ENCODE data around the gene NEDD4L.
A peak's percentile ranks its signal among the peaks of the same experiment; 100 is the strongest.

Gene NEDD4L

DNA sequence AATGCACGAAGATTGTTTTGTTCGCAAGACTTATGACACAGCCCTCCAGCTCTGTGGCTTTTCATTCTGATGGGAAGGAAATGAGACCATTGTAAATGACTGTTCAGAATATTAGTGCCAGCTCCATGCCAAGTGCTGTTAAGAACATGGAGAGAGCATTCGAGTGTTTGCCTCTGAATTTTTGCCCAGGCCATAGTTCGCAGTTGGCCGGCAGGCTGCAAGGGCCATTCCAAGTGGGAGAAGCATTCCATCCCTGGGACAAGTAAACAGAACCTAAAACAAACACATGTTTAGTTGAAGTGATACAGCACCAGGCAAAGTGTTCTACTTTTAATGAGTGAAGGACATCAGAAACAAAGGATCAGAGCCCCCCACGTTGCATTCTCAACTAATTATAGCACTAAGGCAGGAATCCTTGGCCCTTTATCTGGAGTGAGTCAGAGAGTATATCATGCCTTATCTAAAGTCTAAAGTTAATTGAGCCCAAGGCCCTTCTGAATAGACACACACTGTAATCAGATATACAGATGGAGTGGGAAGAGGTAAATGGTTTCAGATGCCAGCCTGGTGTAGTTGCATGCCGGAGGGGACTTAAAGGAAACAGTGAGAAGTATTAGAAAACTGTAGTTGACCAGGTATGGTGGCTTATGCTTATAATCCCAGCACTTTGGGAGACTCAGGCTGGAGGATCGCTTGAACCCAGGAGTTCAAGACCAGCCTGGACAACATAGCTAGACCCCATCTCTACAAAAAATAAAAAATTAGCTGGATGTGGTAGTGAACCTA lies 53.3 kb downstream of the NEDD4L start (continued):
- TF ChIP-seq PRDM10 (tag by site-specific recombination; IDR thresholded peaks at IDR 0.05) (peak; percentile 81), ZNF121 (tag by site-specific recombination; IDR thresholded peaks at IDR 0.05) (peak; percentile 85), IKZF3 (tag by site-specific recombination; IDR thresholded peaks at IDR 0.05) (0 out of 2 replicates have a peak, but pooled peaks have one; percentile 26), KLF16 (tag by site-specific recombination; IDR thresholded peaks at IDR 0.05) (no peak), ZNF184 (tag by site-specific recombination; IDR thresholded peaks at IDR 0.05) (no peak), ZNF510 (tag by site-specific recombination; IDR thresholded peaks at IDR 0.05; ENCODE audit: insufficient replicate concordance) (no peak), ZBTB10 (tag by site-specific recombination; IDR thresholded peaks at IDR 0.05) (no peak), ZNF354C (tag by site-specific recombination; IDR thresholded peaks at IDR 0.05; ENCODE audit: borderline replicate concordance, low read depth) (no peak), ZNF146 (tag by site-specific recombination; IDR thresholded peaks at IDR 0.05) (no peak), ZFHX2 (tag by site-specific recombination; conservative IDR thresholded peaks at IDR 0.05) (peak; percentile 79), ZXDB (tag by site-specific recombination; IDR thresholded peaks at IDR 0.05) (peak; percentile 92), ZBTB26 (tag by site-specific recombination; optimal IDR thresholded peaks at IDR 0.05) (no peak), ZNF624 (tag by site-specific recombination; IDR thresholded peaks at IDR 0.05) (no peak), KLF10 (tag by site-specific recombination; IDR thresholded peaks at IDR 0.05) (no peak), SP7 (tag by site-specific recombination; IDR thresholded peaks at IDR 0.05) (peak; percentile 92), ZNF398 (tag by site-specific recombination; IDR thresholded peaks at IDR 0.05) (0 out of 2 replicates have a peak, but pooled peaks have one; percentile 46), OSR2 (tag by site-specific recombination; IDR thresholded peaks at IDR 0.05) (peak; percentile 45)
- TF ChIP-seq, protein P1, sequence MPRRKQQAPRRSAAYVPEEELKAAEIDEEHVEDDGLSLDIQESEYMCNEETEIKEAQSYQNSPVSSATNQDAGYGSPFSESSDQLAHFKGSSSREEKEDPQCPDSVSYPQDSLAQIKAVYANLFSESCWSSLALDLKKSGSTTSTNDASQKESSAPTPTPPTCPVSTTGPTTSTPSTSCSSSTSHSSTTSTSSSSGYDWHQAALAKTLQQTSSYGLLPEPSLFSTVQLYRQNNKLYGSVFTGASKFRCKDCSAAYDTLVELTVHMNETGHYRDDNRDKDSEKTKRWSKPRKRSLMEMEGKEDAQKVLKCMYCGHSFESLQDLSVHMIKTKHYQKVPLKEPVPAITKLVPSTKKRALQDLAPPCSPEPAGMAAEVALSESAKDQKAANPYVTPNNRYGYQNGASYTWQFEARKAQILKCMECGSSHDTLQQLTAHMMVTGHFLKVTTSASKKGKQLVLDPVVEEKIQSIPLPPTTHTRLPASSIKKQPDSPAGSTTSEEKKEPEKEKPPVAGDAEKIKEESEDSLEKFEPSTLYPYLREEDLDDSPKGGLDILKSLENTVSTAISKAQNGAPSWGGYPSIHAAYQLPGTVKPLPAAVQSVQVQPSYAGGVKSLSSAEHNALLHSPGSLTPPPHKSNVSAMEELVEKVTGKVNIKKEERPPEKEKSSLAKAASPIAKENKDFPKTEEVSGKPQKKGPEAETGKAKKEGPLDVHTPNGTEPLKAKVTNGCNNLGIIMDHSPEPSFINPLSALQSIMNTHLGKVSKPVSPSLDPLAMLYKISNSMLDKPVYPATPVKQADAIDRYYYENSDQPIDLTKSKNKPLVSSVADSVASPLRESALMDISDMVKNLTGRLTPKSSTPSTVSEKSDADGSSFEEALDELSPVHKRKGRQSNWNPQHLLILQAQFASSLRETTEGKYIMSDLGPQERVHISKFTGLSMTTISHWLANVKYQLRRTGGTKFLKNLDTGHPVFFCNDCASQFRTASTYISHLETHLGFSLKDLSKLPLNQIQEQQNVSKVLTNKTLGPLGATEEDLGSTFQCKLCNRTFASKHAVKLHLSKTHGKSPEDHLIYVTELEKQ (tag by site-specific recombination; IDR thresholded peaks at IDR 0.05; ENCODE audit: borderline replicate concordance): peak; percentile 24; the same call in 1 of the 2 replicates
